Lung (tissue), 12 donors: Measurements from ENCODE around the gene EFNB3. TPM values are rescaled to one million over a fixed set of nuclear protein-coding genes. Genes with fewer than 3 reads are reported as not detected.

ENCODE experiments used
- ATAC-seq: fragments of 200-7000 bp; cut with Tn5 transposase; one replicate; pipeline ENCODE4 v1.9.1; 2020; ENCODE audit warnings: moderate number of reproducible peaks; ENCODE audit not compliant: insufficient read depth, low FRiP score
- DNase-seq, 3 donors: peaks; one replicate each; pipeline ENCODE4 v3.0.0-alpha.2; 2013 to 2017
- H3K27ac ChIP-seq, 2 donors: one replicate each; pipeline ENCODE4 v1.5.1; 2013; ENCODE audit warnings: mild to moderate bottlenecking in 2 of 2, moderate library complexity in 2 of 2, control low read depth in 1 of 2, inconsistent platforms in 1 of 2, low read depth in 1 of 2, low read length in 1 of 2
- H3K27me3 ChIP-seq, 3 donors: one replicate each; pipeline ENCODE4 v1.5.1; 2013; ENCODE audit warnings: low read length in 2 of 3; ENCODE audit not compliant: control insufficient read depth in 3 of 3, insufficient read depth in 3 of 3
- H3K36me3 ChIP-seq, 4 donors: one replicate each; pipeline ENCODE4 v1.5.1; 2013; ENCODE audit warnings: low read length in 4 of 4, mild to moderate bottlenecking in 1 of 4, moderate library complexity in 1 of 4; ENCODE audit not compliant: control insufficient read depth in 4 of 4, insufficient read depth in 4 of 4
- H3K4me1 ChIP-seq, 5 donors: one replicate each; pipeline ENCODE4 v1.5.1; 2013; ENCODE audit warnings: low read length in 5 of 5, mild to moderate bottlenecking in 2 of 5, moderate library complexity in 1 of 5; ENCODE audit not compliant: control insufficient read depth in 5 of 5, insufficient read depth in 5 of 5
- H3K4me3 ChIP-seq: one replicate; pipeline ENCODE4 v1.5.1; 2013; ENCODE audit warnings: mild to moderate bottlenecking, control low read depth, moderate library complexity
- H3K9ac ChIP-seq, 2 donors: one replicate each; pipeline ENCODE4 v1.5.1; 2013; ENCODE audit warnings: low read length in 2 of 2, control low read depth in 1 of 2; ENCODE audit not compliant: insufficient read depth in 1 of 2
- H3K9me3 ChIP-seq, 4 donors: one replicate each; pipeline ENCODE4 v1.5.1; 2013; ENCODE audit warnings: low read length in 3 of 4, mild to moderate bottlenecking in 1 of 4, moderate library complexity in 1 of 4; ENCODE audit not compliant: control insufficient read depth in 4 of 4, insufficient read depth in 3 of 4
- WGBS, 2 donors: extraction: QIAGEN DNeasy Blood & Tissue Kit; methylation state at CpG; one replicate each; pipeline ENCODE4 v1.1.7; 2013; 5-methylcytosine and 5-hydroxymethylcytosine counted together
- polyA plus RNA-seq, 2 donors: library from polyadenylated mRNA; stranded (reverse); fragments of 200-250 nt; gene quantifications; one replicate each; pipeline ENCODE4 v1.2.1, GENCODE V29; 2013
- total RNA-seq, 2 donors: library from RNA; depleted of rRNA in 1 of 2; stranded (reverse); fragments of >200 nt in 1 of 2; gene quantifications; one replicate each; pipeline ENCODE4 v1.2.1, GENCODE V29; 2014 to 2021
- TF ChIP-seq, protein P1 (sequence below): IDR thresholded peaks from 2 replicates; pipeline ENCODE4 v1.5.1; 2012; ENCODE audit warnings: mild to moderate bottlenecking; ENCODE audit errors: control extremely low read depth, extremely low read depth
- donor health status: control.
- donor health status: control.
- donor health status: Bipolar disorder and iron deficiency.
- donor health status: healthy.
- donor health status: DM: yes; HTN: yes; CAD: no.

Gene EFNB3
- total and polyA plus RNA-seq, 4 donors = 0.87 to 4.9 (median 2.5) TPM

DNA sequence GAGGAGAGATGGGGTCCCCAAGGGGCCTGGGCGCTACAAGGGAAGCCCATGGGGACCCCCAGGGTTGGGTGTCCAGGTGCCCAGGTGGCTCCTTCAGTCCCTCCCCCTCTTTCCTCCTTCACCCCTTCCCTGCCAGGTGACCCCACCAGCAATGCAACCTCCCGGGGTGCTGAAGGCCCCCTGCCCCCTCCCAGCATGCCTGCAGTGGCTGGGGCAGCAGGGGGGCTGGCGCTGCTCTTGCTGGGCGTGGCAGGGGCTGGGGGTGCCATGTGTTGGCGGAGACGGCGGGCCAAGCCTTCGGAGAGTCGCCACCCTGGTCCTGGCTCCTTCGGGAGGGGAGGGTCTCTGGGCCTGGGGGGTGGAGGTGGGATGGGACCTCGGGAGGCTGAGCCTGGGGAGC lies 4.0 kb downstream of the EFNB3 start:
- H3K4me3 ChIP-seq = no peak overlapping the region

DNA sequence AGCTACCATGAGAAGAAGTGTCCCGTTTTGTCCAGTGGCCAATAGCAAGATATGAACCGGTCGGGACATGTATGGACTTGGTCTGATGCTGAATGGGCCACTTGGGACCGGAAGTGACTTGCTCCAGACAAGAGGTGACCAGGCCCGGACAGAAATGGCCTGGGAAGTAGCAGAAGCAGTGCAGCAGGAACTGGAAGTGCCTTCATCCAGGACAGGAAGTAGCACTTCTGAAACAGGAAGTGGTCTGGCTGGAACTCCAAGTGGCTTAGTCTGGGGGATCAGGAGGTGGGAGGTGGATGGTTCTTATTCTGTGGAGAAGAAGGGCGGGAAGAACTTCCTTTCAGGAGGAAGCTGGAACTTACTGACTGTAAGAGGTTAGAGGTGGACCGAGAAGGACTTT lies 5.3 kb downstream of the EFNB3 start:
- DNase-seq (no peak), ATAC-seq (no peak)
- WGBS, 2 donors = 73% methylated on average over 7 of the region's 7 CpGs
- Histone ChIP-seq H3K4me1 (peaks cover 0 to 13% (median 0%) of the 10 kb centered on the region in 5 donors), H3K27me3 (peaks cover 0 to 11% (median 6%) of the 10 kb centered on the region in 3 donors), H3K27ac (no peak overlapping the region), H3K9me3 (no peaks in the 10 kb centered on the region), H3K4me3 (no peak overlapping the region), H3K9ac (no peak overlapping the region), H3K36me3 (no peaks in the 10 kb centered on the region)
- TF ChIP-seq, protein P1, sequence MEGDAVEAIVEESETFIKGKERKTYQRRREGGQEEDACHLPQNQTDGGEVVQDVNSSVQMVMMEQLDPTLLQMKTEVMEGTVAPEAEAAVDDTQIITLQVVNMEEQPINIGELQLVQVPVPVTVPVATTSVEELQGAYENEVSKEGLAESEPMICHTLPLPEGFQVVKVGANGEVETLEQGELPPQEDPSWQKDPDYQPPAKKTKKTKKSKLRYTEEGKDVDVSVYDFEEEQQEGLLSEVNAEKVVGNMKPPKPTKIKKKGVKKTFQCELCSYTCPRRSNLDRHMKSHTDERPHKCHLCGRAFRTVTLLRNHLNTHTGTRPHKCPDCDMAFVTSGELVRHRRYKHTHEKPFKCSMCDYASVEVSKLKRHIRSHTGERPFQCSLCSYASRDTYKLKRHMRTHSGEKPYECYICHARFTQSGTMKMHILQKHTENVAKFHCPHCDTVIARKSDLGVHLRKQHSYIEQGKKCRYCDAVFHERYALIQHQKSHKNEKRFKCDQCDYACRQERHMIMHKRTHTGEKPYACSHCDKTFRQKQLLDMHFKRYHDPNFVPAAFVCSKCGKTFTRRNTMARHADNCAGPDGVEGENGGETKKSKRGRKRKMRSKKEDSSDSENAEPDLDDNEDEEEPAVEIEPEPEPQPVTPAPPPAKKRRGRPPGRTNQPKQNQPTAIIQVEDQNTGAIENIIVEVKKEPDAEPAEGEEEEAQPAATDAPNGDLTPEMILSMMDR = no peak

More for the DNA sequence above, 4.0 kb downstream of the EFNB3 start:
- WGBS, 2 donors = 84 to 89% methylated on average over 11 of the region's 11 CpGs
- Histone ChIP-seq H3K9ac (no peak overlapping the region), H3K36me3 (no peaks in the 10 kb centered on the region), H3K27ac (no peak overlapping the region), H3K4me1 (peaks cover 0 to 21% (median 3%) of the 10 kb centered on the region in 5 donors), H3K9me3 (no peaks in the 10 kb centered on the region), H3K27me3 (peaks cover 0 to 6% (median 6%) of the 10 kb centered on the region in 3 donors)
- DNase-seq = no peak
- TF ChIP-seq, protein P1 = no peak
- ATAC-seq = no peak

DNA sequence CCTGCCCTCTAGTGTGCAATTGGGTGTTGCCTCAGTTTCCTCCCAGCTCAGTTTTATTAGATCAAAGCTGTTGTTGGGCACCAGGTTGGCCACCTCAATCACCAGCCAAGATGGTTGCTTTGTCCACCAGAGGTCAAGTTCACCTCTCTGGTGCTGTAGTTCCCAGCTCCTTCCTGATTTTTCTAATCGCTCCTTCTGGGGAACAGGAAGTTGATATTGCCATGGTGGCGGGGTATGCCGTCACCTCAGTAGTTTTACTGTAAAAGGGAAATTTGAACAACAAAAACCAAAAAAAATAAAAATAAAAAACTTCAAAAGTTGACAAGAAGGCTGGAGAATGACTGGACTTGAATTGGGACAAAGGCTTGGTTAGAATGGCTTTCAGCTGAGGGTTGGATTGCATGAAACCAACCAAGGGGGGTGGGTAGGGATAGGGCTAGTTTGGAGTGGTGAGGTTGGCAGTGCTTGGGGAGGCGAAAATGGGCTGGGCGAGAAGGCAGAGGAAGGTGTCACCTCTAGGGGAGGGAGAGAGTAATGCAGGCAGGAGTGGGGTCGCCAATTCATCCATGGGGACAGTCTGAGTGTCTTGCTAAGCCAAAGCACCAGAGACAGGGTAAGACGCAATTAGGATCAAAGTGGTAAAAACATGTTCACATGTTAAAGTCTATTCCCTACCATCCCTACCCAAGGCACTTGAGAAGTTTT lies 6.2 kb downstream of the EFNB3 start:
- no peak overlapping the region for H3K27ac ChIP-seq
- H3K27me3 ChIP-seq = peaks cover 0 to 13% (median 10%) of the 10 kb centered on the region in 3 donors
- no peaks in the 10 kb centered on the region for H3K9me3 ChIP-seq
- no peaks in the 10 kb centered on the region for H3K36me3 ChIP-seq
- H3K4me1 ChIP-seq = peaks cover 0 to 5% (median 0%) of the 10 kb centered on the region in 5 donors
- ATAC-seq (no peak), DNase-seq (no peak)
- no peak overlapping the region for H3K9ac ChIP-seq
- TF ChIP-seq, protein P1 = no peak
- WGBS, 2 donors = 75% methylated on average over 7 of the region's 7 CpGs
- no peak overlapping the region for H3K4me3 ChIP-seq
